ENCODE results near the gene DEFB123.

DNA sequence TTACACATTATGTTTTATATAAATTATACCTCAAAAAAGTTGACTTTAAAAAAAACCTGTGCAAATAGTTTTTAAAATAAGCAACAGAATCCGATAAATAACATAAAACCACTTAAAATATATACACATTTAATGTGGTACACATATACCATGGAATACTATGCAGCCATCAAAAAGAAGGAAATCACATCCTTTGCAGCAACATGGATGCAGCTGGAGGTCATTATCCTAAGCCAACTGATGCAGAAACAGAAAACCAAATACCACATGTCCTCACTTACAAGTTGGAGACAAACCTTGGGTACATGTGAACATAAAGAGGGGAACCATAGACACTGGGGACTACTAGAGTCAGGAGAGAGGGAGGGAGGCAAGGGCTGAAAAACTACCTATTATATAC lies 30.4 kb upstream of the DEFB123 start:
- TF ChIP-seq POLR2A (IDR thresholded peaks at IDR 0.05; ENCODE audit: low read depth, low read length) (no peak), POLR2AphosphoS5 (IDR thresholded peaks at IDR 0.05; ENCODE audit: low read depth, low read length) (no peak), TAF1 (IDR thresholded peaks at IDR 0.05; ENCODE audit: borderline replicate concordance, low read depth, low read length) (no peak)
